Breast epithelium (tissue), 3 donors: ENCODE measurements around the gene ORC6.

Experiments used
- POLR2AphosphoS5 ChIP-seq, 3 donors: sonication (generic); formaldehyde crosslinking; IDR thresholded peaks; one replicate each; pipeline ENCODE4 v1.6.1; 2017; ENCODE audit warnings: antibody characterized with exemption in 3 of 3
- TF ChIP-seq, protein P1 (sequence below), 3 donors: fragments of 450-650 bp; IDR thresholded peaks; one replicate each; pipeline ENCODE4 v1.5.1; 2016 to 2017; ENCODE audit warnings: antibody characterized with exemption in 3 of 3, mild to moderate bottlenecking in 3 of 3, moderate library complexity in 3 of 3

DNA sequence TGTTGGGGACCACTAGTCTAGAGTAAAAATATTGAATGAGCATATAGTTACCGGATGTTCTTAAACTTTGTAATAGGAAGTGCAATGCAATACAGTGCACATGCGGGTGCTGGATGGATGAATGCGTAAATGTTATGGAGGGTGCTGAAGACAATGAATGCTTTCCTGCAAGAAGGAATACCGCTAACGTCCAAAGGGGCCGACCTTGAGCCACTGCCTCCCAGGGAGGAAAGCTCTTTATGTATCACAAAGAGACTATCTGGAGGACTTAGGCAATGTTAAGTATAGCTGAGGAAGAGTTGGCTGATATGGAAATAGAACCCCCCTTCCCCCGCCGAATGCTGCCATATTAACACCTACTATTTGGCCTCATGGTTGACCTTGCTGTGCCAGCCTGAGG lies 40.8 kb upstream of the ORC6 start:
- TF ChIP-seq, protein P1, sequence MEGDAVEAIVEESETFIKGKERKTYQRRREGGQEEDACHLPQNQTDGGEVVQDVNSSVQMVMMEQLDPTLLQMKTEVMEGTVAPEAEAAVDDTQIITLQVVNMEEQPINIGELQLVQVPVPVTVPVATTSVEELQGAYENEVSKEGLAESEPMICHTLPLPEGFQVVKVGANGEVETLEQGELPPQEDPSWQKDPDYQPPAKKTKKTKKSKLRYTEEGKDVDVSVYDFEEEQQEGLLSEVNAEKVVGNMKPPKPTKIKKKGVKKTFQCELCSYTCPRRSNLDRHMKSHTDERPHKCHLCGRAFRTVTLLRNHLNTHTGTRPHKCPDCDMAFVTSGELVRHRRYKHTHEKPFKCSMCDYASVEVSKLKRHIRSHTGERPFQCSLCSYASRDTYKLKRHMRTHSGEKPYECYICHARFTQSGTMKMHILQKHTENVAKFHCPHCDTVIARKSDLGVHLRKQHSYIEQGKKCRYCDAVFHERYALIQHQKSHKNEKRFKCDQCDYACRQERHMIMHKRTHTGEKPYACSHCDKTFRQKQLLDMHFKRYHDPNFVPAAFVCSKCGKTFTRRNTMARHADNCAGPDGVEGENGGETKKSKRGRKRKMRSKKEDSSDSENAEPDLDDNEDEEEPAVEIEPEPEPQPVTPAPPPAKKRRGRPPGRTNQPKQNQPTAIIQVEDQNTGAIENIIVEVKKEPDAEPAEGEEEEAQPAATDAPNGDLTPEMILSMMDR (IDR thresholded peaks at IDR 0.05): no peak
- no peak for TF ChIP-seq POLR2AphosphoS5 (IDR thresholded peaks at IDR 0.05)
